ENCODE results near the gene KCNA5. TPM values are rescaled to one million over a fixed set of nuclear protein-coding genes. Genes with fewer than 3 reads are reported as not detected.

KCNA5 gene
- total and polyA plus RNA-seq, 9 of the 15 experiments (the other 6 are each of a cell fraction or from before 2014, with no cell fraction given) = not detected

GRCh38 chr12:5051913-5052312 lies 8.2 kb downstream of the KCNA5 start:
- Histone ChIP-seq H3K79me2 (ENCODE audit: control insufficient read depth, insufficient read depth, low read length) (no peaks in the 10 kb centered on the region), H3K36me3 (ENCODE audit: control insufficient read depth, insufficient read depth, low read length) (no peaks in the 10 kb centered on the region), H3K4me3 (no peak overlapping the region), H4K20me1 (replicated peaks; ENCODE audit: control insufficient read depth, insufficient read depth, low read length) (no peaks in the 10 kb centered on the region), H3K27me3 (ENCODE audit: control insufficient read depth in 2 of 2, insufficient read depth in 2 of 2, low read length in 2 of 2) (peaks cover 0 to 16% of the 10 kb centered on the region in 2 experiments; a peak in 2 of 5 replicates), H3K9me3 (replicated peaks; ENCODE audit: control insufficient read depth, insufficient read depth, low read depth, low read length) (no peaks in the 10 kb centered on the region), H3K27ac (ENCODE audit: extremely low read depth, low read depth, low read length) (no peak overlapping the region), H3K9ac (ENCODE audit: insufficient read depth in 1 of 2, low read depth in 2 of 2, low read length in 2 of 2) (no peak overlapping the region), H3K4me1 (replicated peaks in 1 of 2; ENCODE audit: control insufficient read depth in 2 of 2, insufficient read depth in 2 of 2, low read length in 2 of 2) (no peaks in the 10 kb centered on the region), H2AFZ (ENCODE audit: low read depth, low read length) (no peak overlapping the region), H3K9me1 (ENCODE audit: control insufficient read depth, insufficient read depth, low read length) (no peaks in the 10 kb centered on the region), H3K4me2 (ENCODE audit: insufficient read depth, low read length) (no peak overlapping the region)
- BruUV-seq (replicated peaks) = no TSS peak
- no peak for DNase-seq (ENCODE audit: extremely low read depth in 1 of 4, low spot score in 3 of 4)
- WGBS (ENCODE audit: insufficient coverage, low coverage, missing lambda C conversion rate) = no CpG with 5 or more reads among the region's 1 CpG
- CTCF ChIA-PET (ENCODE audit: low intra/inter-chr PET ratio) = no interaction called here
- intact Hi-C loops (cut with micrococcal nuclease) = no loop called here
- in situ Hi-C loops (cut with MboI) = no loop called here
- no peak for FAIRE-seq
- ATAC-seq = no peak
- POLR2A ChIA-PET = no interaction called here
- TF ChIP-seq MTA2 (IDR thresholded peaks at IDR 0.05; ENCODE audit: low read depth) (no peak), TRIM28 (IDR thresholded peaks at IDR 0.05) (no peak), DIDO1 (tag; IDR thresholded peaks at IDR 0.05; ENCODE audit: low read depth) (no peak), FOXK2 (conservative IDR thresholded peaks at IDR 0.05 in 1 of 2, IDR thresholded peaks at IDR 0.05 in 1 of 2; ENCODE audit: low read depth in 2 of 2) (no peak), ZNF764 (CRISPR knock-in tag; IDR thresholded peaks at IDR 0.05; ENCODE audit: low read depth) (no peak), ETS2 (tag; IDR thresholded peaks at IDR 0.05; ENCODE audit: borderline replicate concordance, poor library complexity, severe bottlenecking) (no peak), BRCA1 (IDR thresholded peaks at IDR 0.05) (no peak), BRCA1 (CRISPR knock-in tag; IDR thresholded peaks at IDR 0.05) (no peak), RFX1 (IDR thresholded peaks at IDR 0.05) (no peak), KLF1 (tag; IDR thresholded peaks at IDR 0.05) (no peak), KDM1A (IDR thresholded peaks at IDR 0.05) (no peak), KLF13 (tag; IDR thresholded peaks at IDR 0.05; ENCODE audit: borderline replicate concordance, low read depth) (no peak)
- TF ChIP-seq, protein P1, sequence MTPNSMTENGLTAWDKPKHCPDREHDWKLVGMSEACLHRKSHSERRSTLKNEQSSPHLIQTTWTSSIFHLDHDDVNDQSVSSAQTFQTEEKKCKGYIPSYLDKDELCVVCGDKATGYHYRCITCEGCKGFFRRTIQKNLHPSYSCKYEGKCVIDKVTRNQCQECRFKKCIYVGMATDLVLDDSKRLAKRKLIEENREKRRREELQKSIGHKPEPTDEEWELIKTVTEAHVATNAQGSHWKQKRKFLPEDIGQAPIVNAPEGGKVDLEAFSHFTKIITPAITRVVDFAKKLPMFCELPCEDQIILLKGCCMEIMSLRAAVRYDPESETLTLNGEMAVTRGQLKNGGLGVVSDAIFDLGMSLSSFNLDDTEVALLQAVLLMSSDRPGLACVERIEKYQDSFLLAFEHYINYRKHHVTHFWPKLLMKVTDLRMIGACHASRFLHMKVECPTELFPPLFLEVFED (CRISPR knock-in tag; conservative IDR thresholded peaks at IDR 0.05) = no peak
